Spleen (tissue), 11 donors: ENCODE measurements around the gene CLCNKA. TPM values are rescaled to one million over a fixed set of nuclear protein-coding genes. Genes with fewer than 3 reads are reported as not detected.

Source experiments
- DNase-seq: peaks from one replicate; pipeline ENCODE4 v3.0.0-alpha.2; 2020
- H3K27ac ChIP-seq, 8 donors: fragments of 200-600 bp; sonication (generic) in 7 of 8; 1 replicate in 4 of 8; 2 replicates in 4 of 8; pipeline versions ENCODE4 v1.5.0 to v1.8.0; 2016 to 2021; ENCODE audit warnings: inconsistent platforms in 4 of 8, mild to moderate bottlenecking in 4 of 8, moderate library complexity in 1 of 8
- H3K27me3 ChIP-seq, 7 donors: fragments of 200-600 bp; sonication (generic) in 6 of 7; replicated peaks in 1 of 7; 1 replicate in 4 of 7; 2 replicates in 3 of 7; pipeline versions ENCODE4 v1.5.0 to v1.8.0; 2016 to 2021; ENCODE audit warnings: inconsistent platforms in 3 of 7, mild to moderate bottlenecking in 1 of 7
- H3K36me3 ChIP-seq, 6 donors: fragments of 200-600 bp; sonication (generic) in 5 of 6; 1 replicate in 4 of 6; 2 replicates in 2 of 6; pipeline versions ENCODE4 v1.5.0 to v1.8.0; 2016 to 2021; ENCODE audit warnings: inconsistent platforms in 2 of 6
- H3K4me1 ChIP-seq, 6 donors: fragments of 200-600 bp; sonication (generic) in 5 of 6; 1 replicate in 3 of 6; 2 replicates in 3 of 6; pipeline versions ENCODE4 v1.5.0 to v1.8.0; 2016 to 2021; ENCODE audit warnings: inconsistent platforms in 3 of 6
- H3K4me3 ChIP-seq, 8 donors: fragments of 200-600 bp; sonication (generic) in 7 of 8; 1 replicate in 4 of 8; 2 replicates in 4 of 8; pipeline versions ENCODE4 v1.5.0 to v1.8.0; 2016 to 2021; ENCODE audit warnings: inconsistent platforms in 4 of 8, mild to moderate bottlenecking in 4 of 8, moderate library complexity in 2 of 8
- H3K9me3 ChIP-seq, 8 donors: fragments of 200-600 bp; sonication (generic) in 7 of 8; 1 replicate in 4 of 8; 2 replicates in 4 of 8; pipeline versions ENCODE4 v1.5.0 to v1.8.0; 2016 to 2021; ENCODE audit warnings: inconsistent platforms in 4 of 8
- POLR2A ChIP-seq, 3 donors: fragments of 450-650 bp; IDR thresholded peaks; one replicate each; pipeline ENCODE4 v1.5.1; 2017; ENCODE audit warnings: antibody characterized with exemption in 3 of 3, mild to moderate bottlenecking in 1 of 3
- POLR2AphosphoS5 ChIP-seq, 3 donors: sonication (generic); formaldehyde crosslinking; IDR thresholded peaks; one replicate each; pipeline ENCODE4 v1.5.1; 2017; ENCODE audit warnings: antibody characterized with exemption in 3 of 3
- WGBS, 5 donors: extraction: QIAGEN DNeasy Blood & Tissue Kit in 3 of 5; methylation state at CpG; one replicate each; pipeline versions ENCODE4 v1.1.5 to v1.1.7; 2013 to 2018; 5-methylcytosine and 5-hydroxymethylcytosine counted together
- intact Hi-C: fragments of 100-400 bp; cut with DNase I; formaldehyde crosslinking; loops from one replicate; pipeline ENCODE4 v1.15.0; 2023; ENCODE audit warnings: low total_unique reads
- polyA plus RNA-seq, 3 donors: library from polyadenylated mRNA; stranded (reverse); fragments of 200-250 nt; gene quantifications; one replicate each; pipeline ENCODE4 v1.2.1, GENCODE V29; 2013
- total RNA-seq, 7 donors: library from RNA; depleted of rRNA in 3 of 7; stranded (reverse); fragments of >200 nt in 3 of 7; fragmentation: NEBNext Ultra II Directional in 4 of 7; extraction: Animal tissue kit (Norgen Biotek cat#: 25700) in 4 of 7; gene quantifications; one replicate each; pipeline versions ENCODE4 v1.1.0 to v1.2.1, GENCODE V29; 2016 to 2021
- TF ChIP-seq, protein P1 (sequence below), 11 experiments: fragments of 200-600 bp in 7 of 11; fragments of 450-650 bp in 4 of 11; sonication (generic) in 4 of 11; IDR thresholded peaks in 8 of 11; conservative IDR thresholded peaks in 3 of 11; 1 replicate in 7 of 11; 2 replicates in 4 of 11; pipeline versions ENCODE4 v1.4.0 to v1.8.0; 2016 to 2021; ENCODE audit warnings: antibody characterized with exemption in 11 of 11, inconsistent platforms in 4 of 11, mild to moderate bottlenecking in 1 of 11
- donor health status: healthy with polysubstance abuse.
- donor health status: DM: no; HTN: no; CAD: no; lungs with moderate emphysema.
- donor health status: DM: no; HTN: no; CAD: no.
- donor health status: Bipolar disorder and iron deficiency.
- donor health status: healthy.
- donor health status: DM: no; HTN: no; CAD: no.
- donor health status: DM: yes; HTN: yes; CAD: no.

CLCNKA gene
- total and polyA plus RNA-seq, 10 donors = 0.19 to 0.50 (median 0.30) TPM; not detected in 4

DNA sequence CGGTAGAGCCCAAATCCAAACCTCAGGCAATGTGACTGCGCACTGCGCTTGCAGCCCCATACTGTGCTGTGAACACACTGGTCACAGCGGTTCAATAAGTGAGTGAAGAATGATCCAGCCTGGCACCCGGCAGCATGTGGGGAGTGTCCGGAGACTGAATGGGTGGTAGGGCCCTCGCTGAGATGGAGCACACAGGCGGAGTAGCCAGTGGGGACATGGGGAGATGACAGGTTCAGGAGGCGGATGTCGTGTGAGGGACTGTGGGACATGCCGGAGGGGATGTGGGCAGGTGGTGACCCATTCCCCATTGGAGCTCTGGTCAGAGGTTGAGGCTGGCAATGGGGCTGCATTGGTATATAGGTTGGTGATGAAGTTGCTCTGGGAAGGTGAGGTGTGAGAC is 12.2 kb upstream of the CLCNKA start:
- no peak overlapping the region for H3K4me3 ChIP-seq
- intact Hi-C loops = loop anchor here (10.0 kb wide), 1 partner anchor 45 kb away; no protein-coding TSS in a partner anchor
- H3K27ac ChIP-seq = no peak overlapping the region
- 86 to 92% (median 91%) methylated on average over 9 to 11 of the region's 11 CpGs for WGBS, 5 donors
- peaks cover 0 to 17% (median 0%) of the 10 kb centered on the region in 7 donors for H3K27me3 ChIP-seq
- no peaks in the 10 kb centered on the region for H3K9me3 ChIP-seq
- DNase-seq = no peak
- H3K36me3 ChIP-seq = no peaks in the 10 kb centered on the region
- TF ChIP-seq, protein P1, sequence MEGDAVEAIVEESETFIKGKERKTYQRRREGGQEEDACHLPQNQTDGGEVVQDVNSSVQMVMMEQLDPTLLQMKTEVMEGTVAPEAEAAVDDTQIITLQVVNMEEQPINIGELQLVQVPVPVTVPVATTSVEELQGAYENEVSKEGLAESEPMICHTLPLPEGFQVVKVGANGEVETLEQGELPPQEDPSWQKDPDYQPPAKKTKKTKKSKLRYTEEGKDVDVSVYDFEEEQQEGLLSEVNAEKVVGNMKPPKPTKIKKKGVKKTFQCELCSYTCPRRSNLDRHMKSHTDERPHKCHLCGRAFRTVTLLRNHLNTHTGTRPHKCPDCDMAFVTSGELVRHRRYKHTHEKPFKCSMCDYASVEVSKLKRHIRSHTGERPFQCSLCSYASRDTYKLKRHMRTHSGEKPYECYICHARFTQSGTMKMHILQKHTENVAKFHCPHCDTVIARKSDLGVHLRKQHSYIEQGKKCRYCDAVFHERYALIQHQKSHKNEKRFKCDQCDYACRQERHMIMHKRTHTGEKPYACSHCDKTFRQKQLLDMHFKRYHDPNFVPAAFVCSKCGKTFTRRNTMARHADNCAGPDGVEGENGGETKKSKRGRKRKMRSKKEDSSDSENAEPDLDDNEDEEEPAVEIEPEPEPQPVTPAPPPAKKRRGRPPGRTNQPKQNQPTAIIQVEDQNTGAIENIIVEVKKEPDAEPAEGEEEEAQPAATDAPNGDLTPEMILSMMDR (IDR thresholded peaks at IDR 0.05 in 8 of 11, conservative IDR thresholded peaks at IDR 0.05 in 3 of 11) = no peak
- TF ChIP-seq POLR2A (IDR thresholded peaks at IDR 0.05) (no peak), POLR2AphosphoS5 (IDR thresholded peaks at IDR 0.05) (no peak)
- H3K4me1 ChIP-seq = peaks cover 6 to 49% (median 19%) of the 10 kb centered on the region in 6 donors

GRCh38 chr1:16010837-16011236 is 11.0 kb upstream of the CLCNKA start:
- WGBS, 5 donors = 89 to 99% (median 97%) methylated on average over 3 of the region's 3 CpGs
- Histone ChIP-seq H3K27me3 (peaks cover 0 to 17% (median 0%) of the 10 kb centered on the region in 7 donors), H3K27ac (no peak overlapping the region), H3K9me3 (no peaks in the 10 kb centered on the region), H3K4me1 (peaks cover 6 to 49% (median 22%) of the 10 kb centered on the region in 6 donors), H3K36me3 (no peaks in the 10 kb centered on the region), H3K4me3 (no peak overlapping the region)
- intact Hi-C loops = no loop called here
- no peak for DNase-seq
- TF ChIP-seq POLR2AphosphoS5 (IDR thresholded peaks at IDR 0.05) = no peak
- no peak for TF ChIP-seq POLR2A (IDR thresholded peaks at IDR 0.05)

DNA sequence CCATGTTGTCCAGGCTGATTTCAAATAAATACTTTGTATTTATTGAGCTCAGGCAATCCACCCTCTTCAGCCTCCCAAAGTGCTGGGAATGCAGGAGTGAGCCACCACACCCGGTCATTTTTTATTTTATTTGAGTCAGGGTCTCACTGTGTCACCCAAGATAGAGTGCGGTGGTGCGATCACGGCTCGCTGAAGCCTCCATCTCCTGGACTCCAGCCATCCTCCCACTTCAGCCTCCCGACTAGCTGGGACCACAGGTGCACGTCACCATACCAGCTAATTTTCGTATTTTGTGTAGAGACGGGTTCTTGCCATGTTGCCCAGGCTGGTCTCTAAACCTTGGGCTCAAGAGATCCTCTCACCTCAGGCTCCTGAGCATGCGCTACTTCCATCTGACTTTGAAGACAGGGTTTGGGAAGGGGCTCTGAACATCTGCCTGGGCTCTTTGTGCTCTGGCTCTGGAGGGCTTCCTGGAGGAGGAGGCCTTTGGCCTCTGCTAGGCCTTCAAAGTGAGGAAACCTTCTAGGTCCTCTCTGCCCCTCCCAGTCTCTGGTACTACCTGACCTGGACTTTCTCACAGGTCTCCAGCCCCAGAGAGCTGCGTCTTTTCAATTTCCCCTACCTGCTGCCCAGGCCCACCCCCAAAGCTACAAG is 9.8 kb upstream of the CLCNKA start:
- DNase-seq = no peak

GRCh38 chr1:16012590-16013219 is 9.1 kb upstream of the CLCNKA start:
- WGBS, 5 donors = 3 to 24% (median 5%) methylated on average over 3 to 36 of the region's 36 CpGs
- no peak for DNase-seq
- peak overlapping the region in 7 of 8 donors; percentile 14 to 68 (median 48) for H3K27ac ChIP-seq
- intact Hi-C loops = no loop called here
- no peaks in the 10 kb centered on the region for H3K9me3 ChIP-seq
- no peaks in the 10 kb centered on the region for H3K36me3 ChIP-seq
- H3K4me3 ChIP-seq = peak overlapping the region; percentile 19 to 69 (median 42)
- no peak for TF ChIP-seq POLR2AphosphoS5 (IDR thresholded peaks at IDR 0.05)
- TF ChIP-seq, protein P1 (IDR thresholded peaks at IDR 0.05 in 8 of 11, conservative IDR thresholded peaks at IDR 0.05 in 3 of 11) = no peak
- TF ChIP-seq POLR2A (IDR thresholded peaks at IDR 0.05) = no peak
- H3K27me3 ChIP-seq = peaks cover 0 to 17% (median 0%) of the 10 kb centered on the region in 7 donors
- H3K4me1 ChIP-seq = peaks cover 6 to 43% (median 26%) of the 10 kb centered on the region in 6 donors

More for the DNA sequence above, 9.8 kb upstream of the CLCNKA start:
- WGBS, 5 donors = 89 to 96% (median 93%) methylated on average over 11 of the region's 11 CpGs
- Histone ChIP-seq H3K27me3 (peaks cover 0 to 17% (median 0%) of the 10 kb centered on the region in 7 donors), H3K36me3 (no peaks in the 10 kb centered on the region), H3K27ac (peak overlapping the region in 2 of 8 donors; percentile 55 to 68), H3K9me3 (no peaks in the 10 kb centered on the region), H3K4me1 (peaks cover 6 to 38% (median 22%) of the 10 kb centered on the region in 6 donors), H3K4me3 (peak overlapping the region in 2 of 8 donors; percentile 49 to 69)
- intact Hi-C loops = no loop called here
- TF ChIP-seq POLR2AphosphoS5 (IDR thresholded peaks at IDR 0.05) (no peak), POLR2A (IDR thresholded peaks at IDR 0.05) (no peak)
- TF ChIP-seq, protein P1 (IDR thresholded peaks at IDR 0.05 in 8 of 11, conservative IDR thresholded peaks at IDR 0.05 in 3 of 11) = no peak
